Neural cell (in vitro differentiated cells): ENCODE results near the gene CHIA. TPM values are rescaled to one million over a fixed set of nuclear protein-coding genes. Genes with fewer than 3 reads are reported as not detected.

Experiments used
- H2AFZ ChIP-seq: fragments of 200-600, 300-800 bp; sonication (generic), shearing (Covaris generic); 2 replicates; pipeline ENCODE4 v1.6.0; 2014; ENCODE audit warnings: low read depth, mild to moderate bottlenecking, antibody characterized with exemption, low read length, moderate library complexity
- H3F3A ChIP-seq: fragments of 200-600 bp; shearing (Covaris generic); 2 replicates; pipeline ENCODE4 v1.6.1; 2016; ENCODE audit warnings: mild to moderate bottlenecking, moderate library complexity, mixed read lengths, antibody characterized with exemption, low read length; ENCODE audit not compliant: insufficient read depth, poor library complexity, severe bottlenecking
- H3K27ac ChIP-seq: fragments of 200-600, 300-800 bp; sonication (generic), shearing (Covaris generic); 2 replicates; pipeline ENCODE4 v1.5.1; 2014; ENCODE audit warnings: mild to moderate bottlenecking, low read length, moderate library complexity
- H3K27me3 ChIP-seq: fragments of 300-800, 200-600 bp; sonication (generic), shearing (Covaris generic); 2 replicates; pipeline ENCODE4 v1.6.0; 2014; ENCODE audit warnings: mild to moderate bottlenecking, low read depth, low read length, moderate library complexity; ENCODE audit not compliant: insufficient read depth
- H3K36me3 ChIP-seq: fragments of 300-800, 200-600 bp; sonication (generic), shearing (Covaris generic); 2 replicates; pipeline ENCODE4 v1.5.1; 2014; ENCODE audit warnings: mild to moderate bottlenecking, antibody characterized with exemption, low read length, moderate library complexity; ENCODE audit not compliant: insufficient read depth
- H3K4me2 ChIP-seq: fragments of 300-800, 200-600 bp; sonication (generic), shearing (Covaris generic); 2 replicates; pipeline ENCODE4 v1.6.0; 2014; ENCODE audit warnings: mild to moderate bottlenecking, low read length
- H3K4me3 ChIP-seq: fragments of 300-800, 200-600 bp; sonication (generic), shearing (Covaris generic); 2 replicates; pipeline ENCODE4 v1.5.1; 2014; ENCODE audit warnings: mild to moderate bottlenecking, low read length, moderate library complexity
- H3K79me2 ChIP-seq: fragments of 200-600 bp; shearing (Covaris generic); replicated peaks from 2 replicates; pipeline ENCODE4 v1.6.0; 2014; ENCODE audit warnings: mild to moderate bottlenecking, low read length, moderate library complexity; ENCODE audit not compliant: insufficient read depth
- H3K9ac ChIP-seq: fragments of 300-800, 200-600 bp; sonication (generic), shearing (Covaris generic); 2 replicates; pipeline ENCODE4 v1.6.1; 2016; ENCODE audit warnings: mild to moderate bottlenecking, low read length, mixed read lengths
- H3K9me2 ChIP-seq: fragments of 200-600 bp; shearing (Covaris generic); 2 replicates; pipeline ENCODE4 v1.6.1; 2016; ENCODE audit warnings: mild to moderate bottlenecking, low read length, mixed read lengths; ENCODE audit not compliant: insufficient read depth
- H3K9me3 ChIP-seq: fragments of 200-600, 300-800 bp; sonication (generic), shearing (Covaris generic); 2 replicates; pipeline ENCODE4 v1.6.1; 2016; ENCODE audit warnings: mild to moderate bottlenecking, mixed run types, low read length, moderate library complexity, mixed read lengths
- H4K20me1 ChIP-seq: fragments of 200-600 bp; shearing (Covaris generic); 2 replicates; pipeline ENCODE4 v1.6.1; 2016; ENCODE audit warnings: mild to moderate bottlenecking, mixed run types; ENCODE audit not compliant: insufficient read depth
- CTCF ChIP-seq: fragments of 450-650 bp; IDR thresholded peaks from 2 replicates; pipeline ENCODE4 v1.5.1; 2014; ENCODE audit warnings: antibody characterized with exemption, mild to moderate bottlenecking, moderate library complexity; ENCODE audit not compliant: poor library complexity, severe bottlenecking
- EP300 ChIP-seq: fragments of 450-650 bp; conservative IDR thresholded peaks from 2 replicates; pipeline ENCODE4 v1.6.1; 2014; ENCODE audit warnings: antibody characterized with exemption, mild to moderate bottlenecking, moderate library complexity; ENCODE audit not compliant: poor library complexity, severe bottlenecking
- EZH2 ChIP-seq: fragments of 200-600, 300-800 bp; shearing (Covaris generic), sonication (generic); IDR thresholded peaks from 2 replicates; pipeline ENCODE4 v1.6.1; 2014; ENCODE audit warnings: antibody characterized with exemption, low read length, borderline replicate concordance, mild to moderate bottlenecking; ENCODE audit not compliant: insufficient read depth, poor library complexity, severe bottlenecking
- MXI1 ChIP-seq: fragments of 450-650 bp; conservative IDR thresholded peaks from 2 replicates; pipeline ENCODE4 v1.6.1; 2014; ENCODE audit warnings: antibody characterized with exemption, mild to moderate bottlenecking; ENCODE audit not compliant: poor library complexity, severe bottlenecking
- POLR2AphosphoS5 ChIP-seq: IDR thresholded peaks from 2 replicates; pipeline ENCODE4 v1.6.1; 2012
- RAD21 ChIP-seq: fragments of 450-650 bp; conservative IDR thresholded peaks from 2 replicates; pipeline ENCODE4 v1.6.1; 2014; ENCODE audit warnings: antibody characterized with exemption, mild to moderate bottlenecking, moderate library complexity
- REST ChIP-seq: IDR thresholded peaks from 2 replicates; pipeline ENCODE4 v1.6.1; 2012; ENCODE audit warnings: borderline replicate concordance
- TAF1 ChIP-seq: IDR thresholded peaks from 2 replicates; pipeline ENCODE4 v1.6.1; 2012; ENCODE audit warnings: low read depth
- polyA plus RNA-seq: library from polyadenylated mRNA; depleted of rRNA; stranded (reverse); fragments of >200 nt; gene quantifications from 2 replicates; pipeline ENCODE4 v1.2.3, GENCODE V29; 2014

Gene CHIA
- polyA plus RNA-seq, 1 donor from 2014 or later: not detected

- H3K9ac ChIP-seq: no peak overlapping the region
- H3K79me2 ChIP-seq: no peaks in the 10 kb centered on the region
- H3K4me2 ChIP-seq: no peak overlapping the region
- no peaks in the 10 kb centered on the region for H4K20me1 ChIP-seq
- TF ChIP-seq RAD21 (no peak), TAF1 (no peak), MXI1 (no peak), REST (no peak), POLR2AphosphoS5 (no peak), EZH2 (no peak), EP300 (no peak)
- H3K9me3 ChIP-seq: no peaks in the 10 kb centered on the region
- H3K4me3 ChIP-seq: no peak overlapping the region
- no peaks in the 10 kb centered on the region for H3K9me2 ChIP-seq
- no peak overlapping the region for H3K27ac ChIP-seq
- no peaks in the 10 kb centered on the region for H3F3A ChIP-seq
- H3K36me3 ChIP-seq: no peaks in the 10 kb centered on the region
- no peaks in the 10 kb centered on the region for H3K27me3 ChIP-seq
- no peak overlapping the region for H2AFZ ChIP-seq
These were observed 1.3 kb upstream of the CHIA start for GRCh38 chr1:111289371-111289770.

- no peak overlapping the region for H3K4me3 ChIP-seq
- H3K9ac ChIP-seq: no peak overlapping the region
- H3F3A ChIP-seq: no peaks in the 10 kb centered on the region
- no peaks in the 10 kb centered on the region for H3K79me2 ChIP-seq
- no peak overlapping the region for H3K4me2 ChIP-seq
- no peaks in the 10 kb centered on the region for H3K36me3 ChIP-seq
- no peaks in the 10 kb centered on the region for H3K9me3 ChIP-seq
- no peaks in the 10 kb centered on the region for H3K9me2 ChIP-seq
- no peak overlapping the region for H3K27ac ChIP-seq
- no peaks in the 10 kb centered on the region for H4K20me1 ChIP-seq
- no peaks in the 10 kb centered on the region for H3K27me3 ChIP-seq
- H2AFZ ChIP-seq: no peak overlapping the region
- no peak for TF ChIP-seq CTCF
- no peak for TF ChIP-seq EZH2
These were observed 547 bp upstream of the CHIA start for GRCh38 chr1:111290104-111290503.

- H3K9me2 ChIP-seq: no peaks in the 10 kb centered on the region
- H3K4me2 ChIP-seq: no peak overlapping the region
- H3F3A ChIP-seq: no peaks in the 10 kb centered on the region
- no peak overlapping the region for H3K9ac ChIP-seq
- no peaks in the 10 kb centered on the region for H3K9me3 ChIP-seq
- no peak overlapping the region for H3K4me3 ChIP-seq
- no peak overlapping the region for H2AFZ ChIP-seq
- no peaks in the 10 kb centered on the region for H4K20me1 ChIP-seq
- H3K36me3 ChIP-seq: no peaks in the 10 kb centered on the region
- no peak for TF ChIP-seq RAD21
- no peak for TF ChIP-seq TAF1
- TF ChIP-seq CTCF: no peak
- no peak for TF ChIP-seq EP300
- TF ChIP-seq REST: no peak
- no peak for TF ChIP-seq MXI1
- TF ChIP-seq POLR2AphosphoS5: no peak
- no peak overlapping the region for H3K27ac ChIP-seq
- H3K27me3 ChIP-seq: no peaks in the 10 kb centered on the region
- H3K79me2 ChIP-seq: no peaks in the 10 kb centered on the region
These were observed 3.7 kb downstream of the CHIA start for GRCh38 chr1:111294390-111294789.
